ENCODE results near the gene C1orf105.
"Not testable (repeated sequence)": the region's sequence is repeated elsewhere in the genome, so short reads cannot be mapped to it uniquely, and the experiment has no call there.

C1orf105 gene

GRCh38 chr1:172487550-172487949, 67.1 kb downstream of the C1orf105 start:
- no peak for DNase-seq (ENCODE audit: low read depth)

- DNase-seq (ENCODE audit: low read depth), result no peak
These were observed 67.9 kb downstream of the C1orf105 start for GRCh38 chr1:172488393-172488792.

GRCh38 chr1:172489847-172490246, 69.4 kb downstream of the C1orf105 start:
- DNase-seq (ENCODE audit: low read depth), result no peak

GRCh38 chr1:172492421-172492820, 71.9 kb downstream of the C1orf105 start:
- no peak for DNase-seq (ENCODE audit: low read depth)

GRCh38 chr1:172494166-172494565, 73.7 kb downstream of the C1orf105 start:
- DNase-seq (ENCODE audit: low read depth), result no peak

GRCh38 chr1:172496127-172496526, 75.6 kb downstream of the C1orf105 start:
- DNase-seq (ENCODE audit: low read depth), result not testable (repeated sequence)

GRCh38 chr1:172496678-172497077, 76.2 kb downstream of the C1orf105 start:
- no peak for DNase-seq (ENCODE audit: low read depth)

- no peak for DNase-seq (ENCODE audit: low read depth)
These were observed 76.7 kb downstream of the C1orf105 start for GRCh38 chr1:172497230-172497629.

GRCh38 chr1:172498857-172499256, 78.4 kb downstream of the C1orf105 start:
- no peak for DNase-seq (ENCODE audit: low read depth)

GRCh38 chr1:172499636-172500141, 79.2 kb downstream of the C1orf105 start:
- DNase-seq (ENCODE audit: low read depth), result peak; percentile 1

GRCh38 chr1:172500207-172500606, 79.7 kb downstream of the C1orf105 start:
- DNase-seq (ENCODE audit: low read depth), result no peak

GRCh38 chr1:172507741-172508140, 87.3 kb downstream of the C1orf105 start:
- no peak for DNase-seq (ENCODE audit: low read depth)

- DNase-seq (ENCODE audit: low read depth), result no peak
These were observed 90.0 kb downstream of the C1orf105 start for GRCh38 chr1:172510479-172510878.

GRCh38 chr1:172512591-172512990, 92.1 kb downstream of the C1orf105 start:
- DNase-seq (ENCODE audit: low read depth), result no peak

- no peak for DNase-seq (ENCODE audit: low read depth)
These were observed 93.0 kb downstream of the C1orf105 start for GRCh38 chr1:172513479-172513878.

GRCh38 chr1:172514108-172514507, 93.6 kb downstream of the C1orf105 start:
- DNase-seq (ENCODE audit: low read depth), result no peak

GRCh38 chr1:172515436-172515835, 95.0 kb downstream of the C1orf105 start:
- DNase-seq (ENCODE audit: low read depth), result no peak

- DNase-seq (ENCODE audit: low read depth), result no peak
These were observed 95.4 kb downstream of the C1orf105 start for GRCh38 chr1:172515927-172516326.

GRCh38 chr1:172517081-172517480, 96.6 kb downstream of the C1orf105 start:
- DNase-seq (ENCODE audit: low read depth), result no peak

GRCh38 chr1:172517545-172517944, 97.1 kb downstream of the C1orf105 start:
- no peak for DNase-seq (ENCODE audit: low read depth)

Measured in activated T-cell treated with anti-CD3 and anti-CD28 coated beads for 48 hours (primary cell).